Right lobe of liver (tissue), 6 donors: Measurements from ENCODE around the gene IL13RA1. TPM values are rescaled to one million over a fixed set of nuclear protein-coding genes. Genes with fewer than 3 reads are reported as not detected.
A peak's percentile ranks its signal among the peaks of the same experiment; 100 is the strongest.

ENCODE experiments used
- ATAC-seq, 4 donors: fragments of 200-7000 bp; cut with Tn5 transposase; one replicate each; pipeline ENCODE4 v1.9.1; 2020; ENCODE audit warnings: mild to moderate bottlenecking in 4 of 4, moderate library complexity in 4 of 4
- DNase-seq, 3 donors: peaks; one replicate each; pipeline ENCODE4 v3.0.0-alpha.2; 2020
- H3K27ac ChIP-seq, 3 donors: fragments of 200-600 bp; one replicate each; pipeline ENCODE4 v1.8.0; 2022
- H3K27me3 ChIP-seq, 2 donors: fragments of 200-600 bp; one replicate each; pipeline ENCODE4 v1.8.0; 2022
- H3K36me3 ChIP-seq, 4 donors: fragments of 200-600 bp; sonication (generic) in 1 of 4; one replicate each; pipeline versions ENCODE4 v1.5.1 to v1.8.0; 2017 to 2022; ENCODE audit warnings: control low read depth in 1 of 4
- H3K4me1 ChIP-seq, 4 donors: fragments of 200-600 bp; sonication (generic) in 1 of 4; one replicate each; pipeline versions ENCODE4 v1.5.1 to v1.8.0; 2017 to 2022; ENCODE audit warnings: control low read depth in 1 of 4
- H3K4me3 ChIP-seq, 3 donors: fragments of 200-600 bp; one replicate each; pipeline ENCODE4 v1.8.0; 2022
- H3K9me3 ChIP-seq, 4 donors: fragments of 200-600 bp; sonication (generic) in 1 of 4; one replicate each; pipeline versions ENCODE4 v1.5.1 to v1.8.0; 2017 to 2022; ENCODE audit warnings: control low read depth in 1 of 4
- CTCF ChIP-seq, 4 donors: fragments of 200-600 bp in 3 of 4; fragments of 450-650 bp in 1 of 4; IDR thresholded peaks; one replicate each; pipeline versions ENCODE4 v1.5.1 to v1.8.0; 2016 to 2022; ENCODE audit warnings: antibody characterized with exemption in 4 of 4, mild to moderate bottlenecking in 2 of 4
- POLR2A ChIP-seq: fragments of 450-650 bp; IDR thresholded peaks from one replicate; pipeline ENCODE4 v1.6.1; 2017; ENCODE audit warnings: antibody characterized with exemption, mild to moderate bottlenecking
- WGBS: methylation state at CpG from one replicate; pipeline ENCODE4 v1.1.6; 2018; ENCODE audit warnings: low coverage, low lambda C conversion rate; ENCODE audit not compliant: insufficient coverage; ENCODE audit errors: missing lambda C conversion rate; 5-methylcytosine and 5-hydroxymethylcytosine counted together
- intact Hi-C, 2 donors: fragments of 100-400 bp; cut with DNase I; formaldehyde crosslinking; loops; one replicate each; pipeline versions ENCODE4 v1.11.2 to v1.14.1; 2022
- total RNA-seq, 6 experiments: library from RNA; depleted of rRNA in 2 of 6; stranded (reverse); fragments of >200 nt in 2 of 6; fragmentation: NEBNext Ultra II Directional in 3 of 6; extraction: Animal tissue kit (Norgen Biotek cat#: 25700) in 3 of 6; gene quantifications; one replicate each; pipeline versions ENCODE4 v1.1.0 to v1.2.4, GENCODE V29; 2016 to 2023
- donor health status: DM: no; HTN: yes; CAD: no.
- donor health status: DM: no; HTN: no; CAD: no.
- donor health status: DM: no; HTN: no; CAD: no.
- donor health status: DM: no; HTN: yes; CAD: no.
- donor health status: DM: no; HTN: yes; CAD: no.

The IL13RA1 gene
- total RNA-seq, 6 experiments from 2014 or later, result 54.6 to 115 (median 74.7) TPM

- Histone ChIP-seq H3K27ac (no peak overlapping the region), H3K27me3 (no peaks in the 10 kb centered on the region), H3K4me3 (no peak overlapping the region), H3K36me3 (peaks cover 0 to 7% (median 3%) of the 10 kb centered on the region in 4 donors), H3K4me1 (peaks cover 0 to 7% (median 0%) of the 10 kb centered on the region in 4 donors), H3K9me3 (no peaks in the 10 kb centered on the region)
- DNase-seq, result no peak
- intact Hi-C loops, result no loop called here
- no peak for TF ChIP-seq POLR2A
- no peak for TF ChIP-seq CTCF (IDR thresholded peaks at IDR 0.05)
- 59% methylated on average over 2 of the region's 2 CpGs for WGBS
- no peak for ATAC-seq
Measured at GRCh38 chrX:118745570-118745969, 18.2 kb downstream of the IL13RA1 start.

- no peaks in the 10 kb centered on the region for H3K27me3 ChIP-seq
- no peak for TF ChIP-seq CTCF (IDR thresholded peaks at IDR 0.05)
- no peak for TF ChIP-seq POLR2A
- intact Hi-C loops, result no loop called here
- H3K27ac ChIP-seq, result no peak overlapping the region
- DNase-seq (no peak), ATAC-seq (peak; percentile 49 to 73 (median 63))
- H3K4me3 ChIP-seq, result no peak overlapping the region
- peaks cover 0 to 7% (median 0%) of the 10 kb centered on the region in 4 donors for H3K4me1 ChIP-seq
- peaks cover 0 to 5% (median 2%) of the 10 kb centered on the region in 4 donors for H3K36me3 ChIP-seq
- WGBS, result 54% methylated on average over 9 of the region's 9 CpGs
- no peaks in the 10 kb centered on the region for H3K9me3 ChIP-seq
Measured at GRCh38 chrX:118751950-118752783, 24.8 kb downstream of the IL13RA1 start.

- intact Hi-C loops, result no loop called here
- TF ChIP-seq CTCF (IDR thresholded peaks at IDR 0.05), result no peak
- no peak for TF ChIP-seq POLR2A
- H3K9me3 ChIP-seq, result no peaks in the 10 kb centered on the region
- no peak for DNase-seq
- whole genome bisulfite sequencing, result 46% methylated on average over 4 of the region's 4 CpGs
- H3K27ac ChIP-seq, result no peak overlapping the region
- H3K4me1 ChIP-seq, result peaks cover 0 to 6% (median 0%) of the 10 kb centered on the region in 4 donors
- no peak for ATAC-seq
- H3K27me3 ChIP-seq, result no peaks in the 10 kb centered on the region
- H3K4me3 ChIP-seq, result no peak overlapping the region
- no peaks in the 10 kb centered on the region for H3K36me3 ChIP-seq
Measured at GRCh38 chrX:118755633-118756032, 28.2 kb downstream of the IL13RA1 start.

GRCh38 chrX:118756101-118756500 lies 28.7 kb downstream of the IL13RA1 start:
- no peak for ATAC-seq
- H3K4me1 ChIP-seq, result peaks cover 0 to 6% (median 0%) of the 10 kb centered on the region in 4 donors
- peaks cover 0 to 1% (median 0%) of the 10 kb centered on the region in 4 donors for H3K36me3 ChIP-seq
- H3K27ac ChIP-seq, result no peak overlapping the region
- TF ChIP-seq CTCF (IDR thresholded peaks at IDR 0.05) (no peak), POLR2A (no peak)
- intact Hi-C loops, result no loop called here
- DNase-seq, result no peak
- H3K4me3 ChIP-seq, result no peak overlapping the region
- WGBS, result 52% methylated on average over 2 of the region's 2 CpGs
- no peaks in the 10 kb centered on the region for H3K27me3 ChIP-seq
- no peaks in the 10 kb centered on the region for H3K9me3 ChIP-seq
